ENCODE data around the gene PDGFB. TPM values are rescaled to one million over a fixed set of nuclear protein-coding genes. Genes with fewer than 3 reads are reported as not detected.
A peak's percentile ranks its signal among the peaks of the same experiment; 100 is the strongest.

PDGFB gene
- polyA plus RNA-seq, 4 donors, result 0.22 to 7.5 (median 2.8) TPM

GRCh38 chr22:39263626-39264348, 19.0 kb upstream of the PDGFB start:
- Histone ChIP-seq H3K4me1 (ENCODE audit: control insufficient read depth in 3 of 3, insufficient read depth in 2 of 3, low read depth in 1 of 3, low read length in 2 of 3) (no peaks in the 10 kb centered on the region), H3K4me3 (ENCODE audit: low read depth in 1 of 3, low read length in 3 of 3) (no peak overlapping the region), H3K9me3 (ENCODE audit: control insufficient read depth in 2 of 2, insufficient read depth in 1 of 2, low read depth in 1 of 2, low read length in 1 of 2) (peaks cover 0 to 16% of the 10 kb centered on the region in 2 donors), H3K36me3 (ENCODE audit: control insufficient read depth in 3 of 3, insufficient read depth in 2 of 3, low read depth in 1 of 3, low read length in 3 of 3) (no peaks in the 10 kb centered on the region), H3K27me3 (ENCODE audit: control insufficient read depth in 3 of 3, insufficient read depth in 3 of 3, low read length in 3 of 3) (no peaks in the 10 kb centered on the region), H3K27ac (ENCODE audit: low read depth in 1 of 3, low read length in 2 of 3) (no peak overlapping the region)
- DNase-seq (no peak), FAIRE-seq (no peak)
- WGBS, 3 donors, result 74 to 88% (median 78%) methylated on average over 10 of the region's 10 CpGs

GRCh38 chr22:39259666-39260065, 14.9 kb upstream of the PDGFB start:
- no peak for FAIRE-seq
- H3K4me3 ChIP-seq (ENCODE audit: low read depth in 1 of 3, low read length in 3 of 3), result no peak overlapping the region
- H3K4me1 ChIP-seq (ENCODE audit: control insufficient read depth in 3 of 3, insufficient read depth in 2 of 3, low read depth in 1 of 3, low read length in 2 of 3), result peaks cover 0 to 5% (median 0%) of the 10 kb centered on the region in 3 donors
- peaks cover 0 to 5% (median 0%) of the 10 kb centered on the region in 3 donors for H3K27me3 ChIP-seq (ENCODE audit: control insufficient read depth in 3 of 3, insufficient read depth in 3 of 3, low read length in 3 of 3)
- 28 to 65% (median 43%) methylated on average over 4 of the region's 4 CpGs for WGBS, 3 donors
- peaks cover 0 to 16% of the 10 kb centered on the region in 2 donors for H3K9me3 ChIP-seq (ENCODE audit: control insufficient read depth in 2 of 2, insufficient read depth in 1 of 2, low read depth in 1 of 2, low read length in 1 of 2)
- no peaks in the 10 kb centered on the region for H3K36me3 ChIP-seq (ENCODE audit: control insufficient read depth in 3 of 3, insufficient read depth in 2 of 3, low read depth in 1 of 3, low read length in 3 of 3)
- H3K27ac ChIP-seq (ENCODE audit: low read depth in 1 of 3, low read length in 2 of 3), result no peak overlapping the region
- no peak for DNase-seq

GRCh38 chr22:39257901-39258475, 13.2 kb upstream of the PDGFB start:
- no peak for DNase-seq
- no peak overlapping the region for H3K4me3 ChIP-seq (ENCODE audit: low read depth in 1 of 3, low read length in 3 of 3)
- H3K4me1 ChIP-seq (ENCODE audit: control insufficient read depth in 3 of 3, insufficient read depth in 2 of 3, low read depth in 1 of 3, low read length in 2 of 3), result peaks cover 0 to 5% (median 0%) of the 10 kb centered on the region in 3 donors
- no peaks in the 10 kb centered on the region for H3K36me3 ChIP-seq (ENCODE audit: control insufficient read depth in 3 of 3, insufficient read depth in 2 of 3, low read depth in 1 of 3, low read length in 3 of 3)
- H3K27ac ChIP-seq (ENCODE audit: low read depth in 1 of 3, low read length in 2 of 3), result no peak overlapping the region
- WGBS, 3 donors, result 32 to 60% (median 56%) methylated on average over 16 of the region's 16 CpGs
- peaks cover 0 to 16% of the 10 kb centered on the region in 2 donors for H3K9me3 ChIP-seq (ENCODE audit: control insufficient read depth in 2 of 2, insufficient read depth in 1 of 2, low read depth in 1 of 2, low read length in 1 of 2)
- FAIRE-seq, result no peak
- H3K27me3 ChIP-seq (ENCODE audit: control insufficient read depth in 3 of 3, insufficient read depth in 3 of 3, low read length in 3 of 3), result peaks cover 0 to 5% (median 0%) of the 10 kb centered on the region in 3 donors

GRCh38 chr22:39256979-39257378, 12.2 kb upstream of the PDGFB start:
- Histone ChIP-seq H3K9me3 (ENCODE audit: control insufficient read depth in 2 of 2, insufficient read depth in 1 of 2, low read depth in 1 of 2, low read length in 1 of 2) (peaks cover 0 to 11% of the 10 kb centered on the region in 2 donors), H3K4me3 (ENCODE audit: low read depth in 1 of 3, low read length in 3 of 3) (no peak overlapping the region), H3K27ac (ENCODE audit: low read depth in 1 of 3, low read length in 2 of 3) (no peak overlapping the region), H3K4me1 (ENCODE audit: control insufficient read depth in 3 of 3, insufficient read depth in 2 of 3, low read depth in 1 of 3, low read length in 2 of 3) (peaks cover 0 to 5% (median 0%) of the 10 kb centered on the region in 3 donors), H3K27me3 (ENCODE audit: control insufficient read depth in 3 of 3, insufficient read depth in 3 of 3, low read length in 3 of 3) (peaks cover 0 to 12% (median 0%) of the 10 kb centered on the region in 3 donors), H3K36me3 (ENCODE audit: control insufficient read depth in 3 of 3, insufficient read depth in 2 of 3, low read depth in 1 of 3, low read length in 3 of 3) (no peaks in the 10 kb centered on the region)
- no peak for FAIRE-seq
- no peak for DNase-seq
- WGBS, 3 donors, result 53 to 90% (median 76%) methylated on average over 2 of the region's 2 CpGs

GRCh38 chr22:39256186-39256552, 11.4 kb upstream of the PDGFB start:
- no peak for FAIRE-seq
- H3K27ac ChIP-seq (ENCODE audit: low read depth in 1 of 3, low read length in 2 of 3), result no peak overlapping the region

GRCh38 chr22:39255449-39256185, 10.8 kb upstream of the PDGFB start:
- no peaks in the 10 kb centered on the region for H3K9me3 ChIP-seq (ENCODE audit: control insufficient read depth in 2 of 2, insufficient read depth in 1 of 2, low read depth in 1 of 2, low read length in 1 of 2)
- FAIRE-seq, result no peak
- peaks cover 0 to 5% (median 0%) of the 10 kb centered on the region in 3 donors for H3K4me1 ChIP-seq (ENCODE audit: control insufficient read depth in 3 of 3, insufficient read depth in 2 of 3, low read depth in 1 of 3, low read length in 2 of 3)
- peaks cover 0 to 19% (median under 1%) of the 10 kb centered on the region in 3 donors for H3K27me3 ChIP-seq (ENCODE audit: control insufficient read depth in 3 of 3, insufficient read depth in 3 of 3, low read length in 3 of 3)
- H3K4me3 ChIP-seq (ENCODE audit: low read depth in 1 of 3, low read length in 3 of 3), result no peak overlapping the region
- 55 to 77% (median 61%) methylated on average over 16 of the region's 16 CpGs for WGBS, 3 donors
- no peak overlapping the region for H3K27ac ChIP-seq (ENCODE audit: low read depth in 1 of 3, low read length in 2 of 3)
- DNase-seq, result no peak
- no peaks in the 10 kb centered on the region for H3K36me3 ChIP-seq (ENCODE audit: control insufficient read depth in 3 of 3, insufficient read depth in 2 of 3, low read depth in 1 of 3, low read length in 3 of 3)

More at GRCh38 chr22:39256186-39256552, 11.4 kb upstream of the PDGFB start:
- peaks cover 0 to 19% (median 0%) of the 10 kb centered on the region in 3 donors for H3K27me3 ChIP-seq (ENCODE audit: control insufficient read depth in 3 of 3, insufficient read depth in 3 of 3, low read length in 3 of 3)
- no peak overlapping the region for H3K4me3 ChIP-seq (ENCODE audit: low read depth in 1 of 3, low read length in 3 of 3)
- peaks cover 0 to 3% of the 10 kb centered on the region in 2 donors for H3K9me3 ChIP-seq (ENCODE audit: control insufficient read depth in 2 of 2, insufficient read depth in 1 of 2, low read depth in 1 of 2, low read length in 1 of 2)
- peaks cover 0 to 5% (median 0%) of the 10 kb centered on the region in 3 donors for H3K4me1 ChIP-seq (ENCODE audit: control insufficient read depth in 3 of 3, insufficient read depth in 2 of 3, low read depth in 1 of 3, low read length in 2 of 3)
- DNase-seq, result no peak
- WGBS, 3 donors, result 52 to 83% (median 69%) methylated on average over 11 of the region's 11 CpGs
- H3K36me3 ChIP-seq (ENCODE audit: control insufficient read depth in 3 of 3, insufficient read depth in 2 of 3, low read depth in 1 of 3, low read length in 3 of 3), result no peaks in the 10 kb centered on the region

- no peak overlapping the region for H3K4me3 ChIP-seq (ENCODE audit: low read depth in 1 of 3, low read length in 3 of 3)
- FAIRE-seq (no peak), DNase-seq (no peak)
- peaks cover 0 to 19% (median 3%) of the 10 kb centered on the region in 3 donors for H3K27me3 ChIP-seq (ENCODE audit: control insufficient read depth in 3 of 3, insufficient read depth in 3 of 3, low read length in 3 of 3)
- H3K4me1 ChIP-seq (ENCODE audit: control insufficient read depth in 3 of 3, insufficient read depth in 2 of 3, low read depth in 1 of 3, low read length in 2 of 3), result peaks cover 0 to 5% (median 0%) of the 10 kb centered on the region in 3 donors
- WGBS, 3 donors, result 13 to 35% (median 16%) methylated on average over 15 of the region's 15 CpGs
- H3K27ac ChIP-seq (ENCODE audit: low read depth in 1 of 3, low read length in 2 of 3), result peak overlapping the region in 1 of 3 donors; percentile 22
- H3K36me3 ChIP-seq (ENCODE audit: control insufficient read depth in 3 of 3, insufficient read depth in 2 of 3, low read depth in 1 of 3, low read length in 3 of 3), result no peaks in the 10 kb centered on the region
- H3K9me3 ChIP-seq (ENCODE audit: control insufficient read depth in 2 of 2, insufficient read depth in 1 of 2, low read depth in 1 of 2, low read length in 1 of 2), result no peaks in the 10 kb centered on the region
Observed at GRCh38 chr22:39254789-39255298, 10.1 kb upstream of the PDGFB start.

- H3K27ac ChIP-seq (ENCODE audit: low read depth in 1 of 3, low read length in 2 of 3), result peak overlapping the region in 1 of 3 donors; percentile 22
- WGBS, 3 donors, result 62 to 78% (median 68%) methylated on average over 12 to 14 of the region's 14 CpGs
Observed at GRCh38 chr22:39254122-39254521, 9.3 kb upstream of the PDGFB start.

More at GRCh38 chr22:39254122-39254521, 9.3 kb upstream of the PDGFB start:
- FAIRE-seq (no peak), DNase-seq (no peak)
- Histone ChIP-seq H3K4me3 (ENCODE audit: low read depth in 1 of 3, low read length in 3 of 3) (no peak overlapping the region), H3K36me3 (ENCODE audit: control insufficient read depth in 3 of 3, insufficient read depth in 2 of 3, low read depth in 1 of 3, low read length in 3 of 3) (no peaks in the 10 kb centered on the region), H3K4me1 (ENCODE audit: control insufficient read depth in 3 of 3, insufficient read depth in 2 of 3, low read depth in 1 of 3, low read length in 2 of 3) (peaks cover 0 to 5% (median 0%) of the 10 kb centered on the region in 3 donors), H3K27me3 (ENCODE audit: control insufficient read depth in 3 of 3, insufficient read depth in 3 of 3, low read length in 3 of 3) (peaks cover 0 to 19% (median 3%) of the 10 kb centered on the region in 3 donors), H3K9me3 (ENCODE audit: control insufficient read depth in 2 of 2, insufficient read depth in 1 of 2, low read depth in 1 of 2, low read length in 1 of 2) (no peaks in the 10 kb centered on the region)
